H1 (cell line): ENCODE data around the gene MROH2B. TPM values are rescaled to one million over a fixed set of nuclear protein-coding genes. Genes with fewer than 3 reads are reported as not detected.

Experiments used
- CTCF ChIA-PET: fragments of 300-600 bp; sonication (Branson Sonifier 250); formaldehyde crosslinking; loops from one replicate; lab custom pipeline; 2021; ENCODE audit not compliant: partially characterized antibody; lab: Charles Lee
- POLR2A ChIA-PET: fragments of 300-600 bp; sonication (Branson Sonifier 250); formaldehyde crosslinking; loops from one replicate; lab custom pipeline; 2021; ENCODE audit warnings: inconsistent platforms; ENCODE audit not compliant: partially characterized antibody; lab: Charles Lee
- DNase-seq, 2 experiments: peaks; one replicate each; pipeline versions ENCODE4 v3.0.0 to v3.0.0-alpha.2; 2010 to 2022; ENCODE audit warnings: low spot score in 2 of 2, low read depth in 1 of 2, mixed read lengths in 1 of 2
- FAIRE-seq: peaks from 2 replicates; lab custom pipeline; 2011; peaks lifted over from hg19 to GRCh38; lab: Jason Lieb, UNC
- H2AFZ ChIP-seq: 2 replicates; pipeline ENCODE4 v1.8.1; 2012; ENCODE audit warnings: low read length, inconsistent platforms
- H2AK5ac ChIP-seq: 2 replicates; pipeline ENCODE4 v1.6.1; 2013; ENCODE audit warnings: low read depth, low read length
- H2BK120ac ChIP-seq: replicated peaks from 2 replicates; pipeline ENCODE3; 2013; ENCODE audit warnings: low read depth, low read length, inconsistent platforms
- H2BK12ac ChIP-seq: 2 replicates; pipeline ENCODE4 v1.6.1; 2013; ENCODE audit warnings: low read depth, low read length
- H2BK15ac ChIP-seq: 2 replicates; pipeline ENCODE4 v1.6.1; 2013; ENCODE audit warnings: low read length
- H2BK20ac ChIP-seq: 2 replicates; pipeline ENCODE4 v1.6.1; 2013; ENCODE audit warnings: low read length
- H2BK5ac ChIP-seq: 2 replicates; pipeline ENCODE4 v1.6.1; 2013; ENCODE audit warnings: low read depth, low read length
- H3K14ac ChIP-seq: 2 replicates; pipeline ENCODE4 v1.6.1; 2013; ENCODE audit warnings: inconsistent platforms; ENCODE audit not compliant: insufficient read length
- H3K18ac ChIP-seq: 2 replicates; pipeline ENCODE4 v1.6.1; 2013; ENCODE audit warnings: low read length; ENCODE audit errors: extremely low read depth
- H3K23ac ChIP-seq: 2 replicates; pipeline ENCODE4 v1.6.1; 2013; ENCODE audit warnings: inconsistent platforms; ENCODE audit not compliant: insufficient read length
- H3K23me2 ChIP-seq: 2 replicates; pipeline ENCODE4 v1.6.1; 2013; ENCODE audit warnings: low read depth, low read length
- H3K27ac ChIP-seq: 2 replicates; pipeline ENCODE4 v1.6.1; 2011; ENCODE audit warnings: low read depth, low read length, inconsistent platforms
- H3K27me3 ChIP-seq, 4 experiments: replicated peaks in 1 of 4; 1 replicate in 1 of 4; 2 replicates in 3 of 4; pipeline versions ENCODE4 v1.6.1 to v1.8.1; 2011 to 2013; ENCODE audit warnings: low read length in 3 of 4, mild to moderate bottlenecking in 3 of 4, inconsistent platforms in 2 of 4, mixed read lengths in 2 of 4, moderate library complexity in 1 of 4; ENCODE audit not compliant: control insufficient read depth in 3 of 4, insufficient read depth in 3 of 4; ENCODE audit errors: extremely low read depth in 1 of 4
- H3K36me3 ChIP-seq, 4 experiments: 2 replicates each; pipeline versions ENCODE4 v1.6.1 to v1.8.1; 2011 to 2013; ENCODE audit warnings: mild to moderate bottlenecking in 4 of 4, low read length in 3 of 4, moderate library complexity in 2 of 4, control low read depth in 1 of 4, inconsistent platforms in 1 of 4; ENCODE audit not compliant: insufficient read depth in 4 of 4, control insufficient read depth in 2 of 4
- H3K4ac ChIP-seq: replicated peaks from 2 replicates; pipeline ENCODE3; 2013; ENCODE audit warnings: low read length, low read depth, mixed read lengths, inconsistent platforms; ENCODE audit not compliant: insufficient read length
- H3K4me1 ChIP-seq, 4 experiments: replicated peaks in 1 of 4; 1 replicate in 1 of 4; 2 replicates in 3 of 4; pipeline versions ENCODE4 v1.6.1 to v1.8.1; 2011 to 2013; ENCODE audit warnings: low read length in 3 of 4, inconsistent platforms in 2 of 4, mixed read lengths in 1 of 4; ENCODE audit not compliant: insufficient read depth in 4 of 4, control insufficient read depth in 3 of 4
- H3K4me2 ChIP-seq, 2 experiments: 2 replicates each; pipeline versions ENCODE4 v1.6.1 to v1.8.1; 2011 to 2013; ENCODE audit warnings: low read depth in 2 of 2, low read length in 2 of 2, control low read depth in 1 of 2, inconsistent platforms in 1 of 2, mild to moderate bottlenecking in 1 of 2; ENCODE audit not compliant: insufficient read depth in 1 of 2
- H3K4me3 ChIP-seq, 4 experiments: fragments of 200-600, 300-600 bp in 1 of 4; sonication (generic), shearing (Covaris generic), sonication (Bioruptor Twin) in 1 of 4; 2 replicates each; pipeline versions ENCODE4 v1.5.1 to v1.8.1; 2011 to 2016; ENCODE audit warnings: low read length in 4 of 4, low read depth in 3 of 4, control low read depth in 2 of 4, inconsistent platforms in 2 of 4, mild to moderate bottlenecking in 2 of 4, mixed read lengths in 1 of 4, moderate library complexity in 1 of 4; ENCODE audit not compliant: insufficient read depth in 2 of 4; ENCODE audit errors: extremely low read depth in 1 of 4
- H3K56ac ChIP-seq: replicated peaks from 2 replicates; pipeline ENCODE3; 2013; ENCODE audit warnings: low read depth, mild to moderate bottlenecking, mixed read lengths, low read length, inconsistent platforms; ENCODE audit not compliant: insufficient read length
- H3K79me1 ChIP-seq: 2 replicates; pipeline ENCODE4 v1.6.1; 2013; ENCODE audit warnings: low read depth, low read length, control low read depth
- H3K79me2 ChIP-seq, 2 experiments: 2 replicates each; pipeline versions ENCODE4 v1.6.1 to v1.8.1; 2012 to 2013; ENCODE audit warnings: low read length in 2 of 2, mild to moderate bottlenecking in 2 of 2, inconsistent platforms in 1 of 2; ENCODE audit not compliant: insufficient read depth in 2 of 2, control insufficient read depth in 1 of 2
- H3K9ac ChIP-seq, 4 experiments: replicated peaks in 1 of 4; 1 replicate in 1 of 4; 2 replicates in 3 of 4; pipeline versions ENCODE4 v1.6.1 to v1.8.1; 2011 to 2013; ENCODE audit warnings: low read depth in 3 of 4, low read length in 3 of 4, control low read depth in 2 of 4, mild to moderate bottlenecking in 2 of 4, moderate library complexity in 2 of 4, inconsistent platforms in 1 of 4; ENCODE audit errors: extremely low read depth in 1 of 4
- H3K9me3 ChIP-seq, 2 experiments: 2 replicates each; pipeline versions ENCODE4 v1.6.1 to v1.8.1; 2012 to 2013; ENCODE audit warnings: mild to moderate bottlenecking in 2 of 2, moderate library complexity in 2 of 2, control low read depth in 1 of 2, inconsistent platforms in 1 of 2, low read depth in 1 of 2, low read length in 1 of 2, mixed read lengths in 1 of 2; ENCODE audit not compliant: insufficient read depth in 2 of 2
- H4K20me1 ChIP-seq, 2 experiments: replicated peaks in 1 of 2; 2 replicates each; pipeline versions ENCODE3 to v1.8.1; 2011 to 2013; ENCODE audit warnings: inconsistent platforms in 2 of 2, low read length in 2 of 2, mild to moderate bottlenecking in 1 of 2; ENCODE audit not compliant: insufficient read depth in 2 of 2, control insufficient read depth in 1 of 2
- H4K5ac ChIP-seq: 2 replicates; pipeline ENCODE4 v1.6.1; 2013; ENCODE audit warnings: low read length, low read depth, mixed read lengths, inconsistent platforms; ENCODE audit not compliant: insufficient read length
- H4K8ac ChIP-seq: 2 replicates; pipeline ENCODE4 v1.8.0; 2013; ENCODE audit warnings: mild to moderate bottlenecking, moderate library complexity, low read length, inconsistent platforms; ENCODE audit not compliant: insufficient read depth; ENCODE audit errors: extremely low read depth
- H4K91ac ChIP-seq: replicated peaks from 2 replicates; pipeline ENCODE3; 2013; ENCODE audit warnings: low read length, mixed read lengths, inconsistent platforms; ENCODE audit not compliant: insufficient read length
- WGBS, 2 experiments: shearing (Covaris generic) in 1 of 2; methylation state at CpG; one replicate each; pipeline versions ENCODE4 v1.1.6 to v1.1.7; 2013 to 2015; ENCODE audit warnings: low lambda C conversion rate in 2 of 2, mixed read lengths in 2 of 2, inconsistent platforms in 1 of 2, low coverage in 1 of 2, missing lambda C conversion rate in 1 of 2; ENCODE audit not compliant: insufficient replicate concordance in 2 of 2, insufficient coverage in 1 of 2, insufficient read length in 1 of 2; ENCODE audit errors: extremely low coverage in 1 of 2, missing lambda C conversion rate in 1 of 2; 5-methylcytosine and 5-hydroxymethylcytosine counted together
- polyA plus RNA-seq, 7 experiments: library from polyadenylated mRNA; depleted of rRNA in 3 of 7; stranded (reverse) in 5 of 7; unstranded in 2 of 7; fragments of >200 nt in 5 of 7; fragments of 200-250 nt in 2 of 7; gene quantifications; 1 replicate in 5 of 7; 2 replicates in 1 of 7; 4 replicates in 1 of 7; pipeline versions ENCODE4 v1.2.1 to v1.2.3, GENCODE V29; 2011 to 2013; ENCODE audit warnings: missing spikeins in 2 of 7, mixed read lengths in 2 of 7
- total RNA-seq: library from RNA; stranded (reverse); fragmentation: NEBNext Ultra II Directional; extraction: Animal tissue kit (Norgen Biotek cat#: 25700); gene quantifications from 2 replicates; pipeline ENCODE4 v1.2.1, GENCODE V29; 2021
- TF ChIP-seq, protein P1 (sequence below): IDR thresholded peaks from 2 replicates; pipeline ENCODE4 v1.6.1; 2011; ENCODE audit warnings: low read length, improper control_type of control experiment

The MROH2B gene
- total and polyA plus RNA-seq, 2 of the 8 experiments (the other 6 are each of a cell fraction or from before 2014, with no cell fraction given) = not detected

DNA sequence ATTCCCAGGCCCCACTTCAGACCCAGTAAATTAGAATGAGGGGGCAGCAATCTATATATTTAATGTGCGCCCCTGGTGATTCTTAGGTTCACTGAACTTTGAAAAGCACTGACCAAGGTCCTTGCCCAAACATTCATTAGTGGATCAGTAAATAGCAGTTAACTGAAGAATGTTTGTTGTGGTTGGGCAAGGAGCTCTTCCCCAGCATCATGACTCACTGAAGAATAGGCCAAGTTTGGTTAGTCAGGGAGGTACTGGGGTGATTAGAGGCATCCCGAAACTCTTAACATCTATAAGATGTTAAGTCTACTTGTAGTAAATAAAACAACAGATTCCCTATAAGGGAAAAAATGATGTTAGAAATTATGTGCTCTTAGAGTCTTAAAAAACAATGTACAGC lies 833 bp upstream of the MROH2B start:
- DNase-seq = no peak
- no peak overlapping the region for H3K4me3 ChIP-seq
- no peak overlapping the region for H2AK5ac ChIP-seq
- no peak overlapping the region for H3K4me2 ChIP-seq
- H2BK5ac ChIP-seq = no peak overlapping the region
- no peak for FAIRE-seq
- no peaks in the 10 kb centered on the region for H4K20me1 ChIP-seq
- no peak overlapping the region for H3K4ac ChIP-seq
- H3K18ac ChIP-seq = no peak overlapping the region
- H3K27me3 ChIP-seq = no peaks in the 10 kb centered on the region
- H2BK12ac ChIP-seq = no peak overlapping the region
- ChIA-PET CTCF (no interaction called here), POLR2A (no interaction called here)
- no peak overlapping the region for H2BK120ac ChIP-seq
- H3K79me2 ChIP-seq = no peaks in the 10 kb centered on the region
- H3K9me3 ChIP-seq = no peaks in the 10 kb centered on the region
- no peak overlapping the region for H3K27ac ChIP-seq
- no peak overlapping the region for H3K9ac ChIP-seq
- H4K91ac ChIP-seq = no peak overlapping the region
- H2AFZ ChIP-seq = no peak overlapping the region
- H2BK15ac ChIP-seq = no peak overlapping the region
- H4K8ac ChIP-seq = no peak overlapping the region
- H2BK20ac ChIP-seq = no peak overlapping the region
- H3K23me2 ChIP-seq = no peaks in the 10 kb centered on the region
- H3K56ac ChIP-seq = no peak overlapping the region
- H4K5ac ChIP-seq = no peak overlapping the region
- WGBS, 2 experiments = 88% methylated on average over 2 of the region's 2 CpGs; no CpG with 5 or more reads in 1 of the 2 experiments
- H3K23ac ChIP-seq = no peak overlapping the region
- H3K14ac ChIP-seq = no peak overlapping the region
- H3K79me1 ChIP-seq = no peaks in the 10 kb centered on the region
- H3K4me1 ChIP-seq = no peaks in the 10 kb centered on the region
- no peaks in the 10 kb centered on the region for H3K36me3 ChIP-seq
- TF ChIP-seq, protein P1, sequence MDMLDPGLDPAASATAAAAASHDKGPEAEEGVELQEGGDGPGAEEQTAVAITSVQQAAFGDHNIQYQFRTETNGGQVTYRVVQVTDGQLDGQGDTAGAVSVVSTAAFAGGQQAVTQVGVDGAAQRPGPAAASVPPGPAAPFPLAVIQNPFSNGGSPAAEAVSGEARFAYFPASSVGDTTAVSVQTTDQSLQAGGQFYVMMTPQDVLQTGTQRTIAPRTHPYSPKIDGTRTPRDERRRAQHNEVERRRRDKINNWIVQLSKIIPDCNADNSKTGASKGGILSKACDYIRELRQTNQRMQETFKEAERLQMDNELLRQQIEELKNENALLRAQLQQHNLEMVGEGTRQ = no peak
